A549 (cell line): ENCODE data around the gene AQP6. TPM values are rescaled to one million over a fixed set of nuclear protein-coding genes. Genes with fewer than 3 reads are reported as not detected.
A peak's percentile ranks its signal among the peaks of the same experiment; 100 is the strongest.

Source experiments
- ATAC-seq, 2 experiments: fragments of 200-7000 bp in 1 of 2; fragments of >200 bp in 1 of 2; cut with Nextera tagmentation in 1 of 2; cut with Tn5 transposase in 1 of 2; 3 replicates each; pipeline versions ENCODE4 v1.8.0 to v1.9.1; 2018 to 2020; ENCODE audit warnings: mild to moderate bottlenecking in 1 of 2, moderate library complexity in 1 of 2
- CTCF ChIA-PET: fragments of 300-600 bp; sonication (Branson Sonifier 250); formaldehyde crosslinking; extraction: SDS; loops from one replicate; lab custom pipeline; 2021; ENCODE audit warnings: antibody characterized with exemption, inconsistent platforms; lab: Yijun Ruan, JAX
- POLR2A ChIA-PET: fragments of 350-600 bp; formaldehyde crosslinking; extraction: SDS; loops from one replicate; lab custom pipeline; 2021; ENCODE audit warnings: antibody characterized with exemption, inconsistent platforms; lab: Yijun Ruan, JAX
- DNase-seq, 2 experiments: peaks; one replicate each; pipeline versions ENCODE4 v3.0.0 to v3.0.0-alpha.2; 2011 to 2016; ENCODE audit warnings: low read depth in 1 of 2, low spot score in 1 of 2
- FAIRE-seq: peaks from 2 replicates; lab custom pipeline; 2011; peaks lifted over from hg19 to GRCh38; lab: Jason Lieb, UNC
- H3K27ac ChIP-seq, 2 experiments: fragments of >200 bp; sonication (Bioruptor Twin); formaldehyde crosslinking; 3 replicates each; pipeline ENCODE4 v1.5.1; 2016 to 2017
- H3K4me1 ChIP-seq: fragments of >200 bp; sonication (Bioruptor Twin); formaldehyde crosslinking; 3 replicates; pipeline ENCODE4 v1.6.1; 2016
- H3K4me2 ChIP-seq: fragments of >200 bp; sonication (Bioruptor Twin); formaldehyde crosslinking; 3 replicates; pipeline ENCODE4 v1.6.1; 2016
- H3K4me3 ChIP-seq: fragments of >200 bp; sonication (Bioruptor Twin); formaldehyde crosslinking; 3 replicates; pipeline ENCODE4 v1.5.1; 2016
- H3K9me3 ChIP-seq: fragments of >200 bp; sonication (Bioruptor Twin); formaldehyde crosslinking; 3 replicates; pipeline ENCODE4 v1.6.1; 2016
- BHLHE40 ChIP-seq: IDR thresholded peaks from 2 replicates; pipeline ENCODE4 v1.6.1; 2012; ENCODE audit warnings: low read depth, low read length, inconsistent platforms
- CBX8 ChIP-seq: fragments of 200-600 bp; sonication (generic); IDR thresholded peaks from 2 replicates; pipeline ENCODE4 v1.6.1; 2016
- CEBPB ChIP-seq, 2 experiments: fragments of >200 bp in 1 of 2; sonication (Bioruptor Twin) in 1 of 2; formaldehyde crosslinking in 1 of 2; IDR thresholded peaks; 2 replicates each; pipeline ENCODE4 v1.6.1; 2012 to 2016
- CHD2 ChIP-seq: fragments of 150-350 bp; IDR thresholded peaks from 2 replicates; pipeline ENCODE4 v1.6.1; 2014; ENCODE audit warnings: low read length; ENCODE audit not compliant: partially characterized antibody
- FOSB ChIP-seq: fragments of 250-450 bp; sonication (Bioruptor Pico); IDR thresholded peaks from 2 replicates; pipeline ENCODE4 v1.5.0; 2020; ENCODE audit warnings: mild to moderate bottlenecking, moderate library complexity
- HOXB13 ChIP-seq: fragments of 250-450 bp; sonication (Bioruptor Pico); IDR thresholded peaks from 2 replicates; pipeline ENCODE4 v1.5.0; 2020; ENCODE audit warnings: low read depth, mild to moderate bottlenecking, moderate library complexity
- HOXB5 ChIP-seq: fragments of 250-450 bp; sonication (Bioruptor Pico); IDR thresholded peaks from 2 replicates; pipeline ENCODE4 v1.5.0; 2020; ENCODE audit warnings: mild to moderate bottlenecking, moderate library complexity
- JUN ChIP-seq, 2 experiments: fragments of >200 bp; sonication (Bioruptor Twin); formaldehyde crosslinking; IDR thresholded peaks; 2 replicates in 1 of 2; 3 replicates in 1 of 2; pipeline ENCODE4 v1.6.1; 2016 to 2017
- KDM5A ChIP-seq: fragments of 200-600 bp; sonication (generic); IDR thresholded peaks from 2 replicates; pipeline ENCODE4 v1.6.1; 2016; ENCODE audit warnings: antibody characterized with exemption, mild to moderate bottlenecking
- MYC ChIP-seq: IDR thresholded peaks from 2 replicates; pipeline ENCODE4 v1.6.1; 2012; ENCODE audit warnings: mild to moderate bottlenecking, inconsistent platforms, low read length, improper control_type of control experiment, borderline replicate concordance
- PHF8 ChIP-seq: fragments of 200-600 bp; sonication (generic); IDR thresholded peaks from 2 replicates; pipeline ENCODE4 v1.6.1; 2016; ENCODE audit warnings: low read depth, mild to moderate bottlenecking, antibody characterized with exemption, moderate library complexity, borderline replicate concordance
- TP53 ChIP-seq: fragments of 250-450 bp; sonication (Bioruptor Pico); IDR thresholded peaks from 2 replicates; pipeline ENCODE4 v1.5.0; 2021; ENCODE audit warnings: mild to moderate bottlenecking, moderate library complexity
- WGBS: methylation state at CpG from one replicate; pipeline ENCODE4 v1.1.6; 2017; ENCODE audit errors: missing lambda C conversion rate; 5-methylcytosine and 5-hydroxymethylcytosine counted together
- polyA plus RNA-seq, 4 experiments: library from polyadenylated mRNA; depleted of rRNA in 3 of 4; stranded (reverse); fragments of >200 nt; fragmentation: RNase III in 1 of 4; extraction: RNeasy Plus Mini Kit Qiagen cat#74134 plus additional on column Dnase treatment in 1 of 4; gene quantifications; 2 replicates in 3 of 4; 3 replicates in 1 of 4; pipeline ENCODE4 v1.2.3, GENCODE V29; 2011 to 2017
- TF ChIP-seq, protein P1 (sequence below): IDR thresholded peaks from 2 replicates; pipeline ENCODE4 v1.6.1; 2012
- TF ChIP-seq, protein P2 (sequence below): IDR thresholded peaks from 2 replicates; pipeline ENCODE4 v1.6.1; 2012; ENCODE audit warnings: low read depth, borderline replicate concordance
- TF ChIP-seq, protein P3 (sequence below): fragments of 200-600 bp; sonication (generic); IDR thresholded peaks from 2 replicates; pipeline ENCODE4 v1.6.1; 2016; ENCODE audit warnings: antibody characterized with exemption, mild to moderate bottlenecking, moderate library complexity
- TF ChIP-seq, protein P4 (sequence below): IDR thresholded peaks from 2 replicates; pipeline ENCODE4 v1.6.1; 2012
- TF ChIP-seq, protein P5 (sequence below): fragments of 450-650 bp; IDR thresholded peaks from 2 replicates; pipeline ENCODE4 v1.6.1; 2014; ENCODE audit warnings: antibody characterized with exemption
- TF ChIP-seq, protein P6 (sequence below): fragments of >200 bp; sonication (Bioruptor Twin); formaldehyde crosslinking; IDR thresholded peaks from 3 replicates; pipeline ENCODE4 v1.6.1; 2016

The AQP6 gene
- polyA plus RNA-seq, 2 of the 4 experiments (the other 2 are of a cell fraction) = 0.05 TPM; not detected in 1

DNA sequence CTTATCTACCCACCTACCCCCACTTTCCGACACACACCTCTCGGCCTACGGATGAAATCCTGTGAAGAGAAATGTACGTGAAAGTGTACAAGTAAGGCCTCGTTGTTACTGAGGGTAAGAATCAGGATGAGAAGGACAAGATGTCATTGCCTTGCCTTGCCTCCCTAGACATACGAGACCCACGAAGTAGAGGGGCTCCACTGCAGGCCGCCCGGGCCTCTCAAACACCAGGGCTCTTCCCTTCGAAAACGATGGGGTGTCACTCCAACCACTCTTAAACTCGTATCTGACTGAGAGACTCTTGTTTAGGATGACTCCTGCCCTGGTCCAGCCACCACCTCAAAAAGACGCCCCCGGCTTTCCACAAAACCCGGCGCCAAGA, 52.0 kb downstream of the AQP6 start:
- Histone ChIP-seq H3K4me3 (peak overlapping the region; percentile 83), H3K9me3 (no peaks in the 10 kb centered on the region), H3K4me2 (peak overlapping the region; percentile 71), H3K4me1 (peaks cover 11% of the 10 kb centered on the region; the same call in 2 of the 3 replicates), H3K27ac (peak overlapping the region; percentile 82 to 91)
- 1% methylated on average over 16 of the region's 16 CpGs for WGBS
- POLR2A ChIA-PET = interaction anchor here (0.6 to 1.0 kb wide), 5 partner anchors 8 to 283 kb away, joined by 3 to 5 read pairs (median 4); partner anchors contain the start of genes NCKAP5L, SMARCD1 and TMBIM6
- 0 out of 2 replicates have a peak, but pooled peaks have one; percentile 22 for TF ChIP-seq PHF8
- peak; percentile 11; the same call in 1 of the 2 replicates for TF ChIP-seq FOSB (CRISPR knock-in tag)
- TF ChIP-seq BHLHE40 = no peak
- 0 out of 2 replicates have a peak, but pooled peaks have one; percentile 61 for TF ChIP-seq TP53 (CRISPR knock-in tag)
- FAIRE-seq = no peak
- DNase-seq = peak in 1 of 2 experiments; percentile 31
- peak; percentile 67 to 73 for ATAC-seq
- CTCF ChIA-PET = interaction anchor here (1.5 to 2.8 kb wide), 4 partner anchors 14 to 57 kb away, joined by 4 to 16 read pairs (median 10); no protein-coding TSS in a partner anchor

DNA sequence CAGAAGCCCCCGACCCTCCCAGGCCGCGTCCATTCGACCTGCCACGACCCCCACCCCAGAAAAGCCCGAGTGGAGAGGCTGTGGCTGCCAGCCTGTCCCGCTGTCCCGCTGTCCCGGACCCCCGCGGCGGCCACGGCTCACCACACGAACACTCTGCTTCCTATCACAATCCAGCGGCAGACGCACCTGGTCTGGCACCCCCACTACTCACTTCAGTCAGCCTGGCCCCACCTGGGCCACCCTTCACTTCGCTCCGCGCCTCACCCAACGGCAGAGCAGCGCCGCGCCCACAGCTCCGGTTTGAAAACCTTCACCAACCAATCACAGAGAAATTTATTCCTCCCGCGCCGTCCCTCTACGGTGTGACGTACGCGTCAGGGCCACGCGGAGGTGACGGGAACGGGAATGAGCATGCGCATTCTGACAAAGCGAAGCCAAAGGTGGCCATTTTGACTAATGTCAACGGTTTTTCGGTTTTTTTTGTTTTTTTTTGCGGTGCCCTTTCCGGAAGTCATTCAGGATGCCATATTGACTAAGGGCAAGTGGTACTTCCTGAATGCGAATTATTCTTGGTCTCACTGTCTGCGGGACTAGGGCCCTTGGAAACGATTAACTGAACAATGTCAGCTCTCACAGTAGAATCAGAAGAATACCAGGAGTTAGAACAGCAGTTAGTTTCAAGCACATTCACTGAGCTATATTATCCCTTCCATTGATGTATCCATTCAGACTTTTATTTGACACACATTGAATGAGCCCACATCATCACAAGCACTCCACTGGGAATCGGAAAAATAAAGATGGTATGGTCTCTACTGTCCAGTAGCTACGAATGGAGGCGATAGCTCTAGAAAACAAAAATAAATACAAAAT, 52.7 kb downstream of the AQP6 start, which contains the start of gene RACGAP1:
Gene RACGAP1, minus strand, starts transcription at position 308 of the 873 bp plus-strand sequence. CDS start 8,779 bp downstream, outside the sequence.
- no peaks in the 10 kb centered on the region for H3K9me3 ChIP-seq
- ATAC-seq (peak; percentile 99), DNase-seq (peak; percentile 97 to 99), FAIRE-seq (peak; percentile 91)
- TF ChIP-seq HOXB5 (CRISPR knock-in tag) (no peak), JUN (IDR thresholded peaks at IDR 0.05) (peak; percentile 52 to 68; a peak in 4 of 5 replicates), KDM5A (0 out of 2 replicates have a peak, but pooled peaks have one; percentile 37), HOXB13 (CRISPR knock-in tag) (no peak), CHD2 (peak; percentile 65), CEBPB (IDR thresholded peaks at IDR 0.05) (no peak), CBX8 (no peak), MYC (peak; percentile 79), PHF8 (peak; percentile 6; the same call in 1 of the 2 replicates)
- TF ChIP-seq, protein P1, sequence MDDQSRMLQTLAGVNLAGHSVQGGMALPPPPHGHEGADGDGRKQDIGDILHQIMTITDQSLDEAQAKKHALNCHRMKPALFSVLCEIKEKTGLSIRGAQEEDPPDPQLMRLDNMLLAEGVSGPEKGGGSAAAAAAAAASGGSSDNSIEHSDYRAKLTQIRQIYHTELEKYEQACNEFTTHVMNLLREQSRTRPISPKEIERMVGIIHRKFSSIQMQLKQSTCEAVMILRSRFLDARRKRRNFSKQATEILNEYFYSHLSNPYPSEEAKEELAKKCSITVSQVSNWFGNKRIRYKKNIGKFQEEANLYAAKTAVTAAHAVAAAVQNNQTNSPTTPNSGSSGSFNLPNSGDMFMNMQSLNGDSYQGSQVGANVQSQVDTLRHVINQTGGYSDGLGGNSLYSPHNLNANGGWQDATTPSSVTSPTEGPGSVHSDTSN = no peak
- TF ChIP-seq, protein P2, sequence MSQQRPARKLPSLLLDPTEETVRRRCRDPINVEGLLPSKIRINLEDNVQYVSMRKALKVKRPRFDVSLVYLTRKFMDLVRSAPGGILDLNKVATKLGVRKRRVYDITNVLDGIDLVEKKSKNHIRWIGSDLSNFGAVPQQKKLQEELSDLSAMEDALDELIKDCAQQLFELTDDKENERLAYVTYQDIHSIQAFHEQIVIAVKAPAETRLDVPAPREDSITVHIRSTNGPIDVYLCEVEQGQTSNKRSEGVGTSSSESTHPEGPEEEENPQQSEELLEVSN = peak; percentile 67; the same call in 1 of the 2 replicates
- TF ChIP-seq, protein P3, sequence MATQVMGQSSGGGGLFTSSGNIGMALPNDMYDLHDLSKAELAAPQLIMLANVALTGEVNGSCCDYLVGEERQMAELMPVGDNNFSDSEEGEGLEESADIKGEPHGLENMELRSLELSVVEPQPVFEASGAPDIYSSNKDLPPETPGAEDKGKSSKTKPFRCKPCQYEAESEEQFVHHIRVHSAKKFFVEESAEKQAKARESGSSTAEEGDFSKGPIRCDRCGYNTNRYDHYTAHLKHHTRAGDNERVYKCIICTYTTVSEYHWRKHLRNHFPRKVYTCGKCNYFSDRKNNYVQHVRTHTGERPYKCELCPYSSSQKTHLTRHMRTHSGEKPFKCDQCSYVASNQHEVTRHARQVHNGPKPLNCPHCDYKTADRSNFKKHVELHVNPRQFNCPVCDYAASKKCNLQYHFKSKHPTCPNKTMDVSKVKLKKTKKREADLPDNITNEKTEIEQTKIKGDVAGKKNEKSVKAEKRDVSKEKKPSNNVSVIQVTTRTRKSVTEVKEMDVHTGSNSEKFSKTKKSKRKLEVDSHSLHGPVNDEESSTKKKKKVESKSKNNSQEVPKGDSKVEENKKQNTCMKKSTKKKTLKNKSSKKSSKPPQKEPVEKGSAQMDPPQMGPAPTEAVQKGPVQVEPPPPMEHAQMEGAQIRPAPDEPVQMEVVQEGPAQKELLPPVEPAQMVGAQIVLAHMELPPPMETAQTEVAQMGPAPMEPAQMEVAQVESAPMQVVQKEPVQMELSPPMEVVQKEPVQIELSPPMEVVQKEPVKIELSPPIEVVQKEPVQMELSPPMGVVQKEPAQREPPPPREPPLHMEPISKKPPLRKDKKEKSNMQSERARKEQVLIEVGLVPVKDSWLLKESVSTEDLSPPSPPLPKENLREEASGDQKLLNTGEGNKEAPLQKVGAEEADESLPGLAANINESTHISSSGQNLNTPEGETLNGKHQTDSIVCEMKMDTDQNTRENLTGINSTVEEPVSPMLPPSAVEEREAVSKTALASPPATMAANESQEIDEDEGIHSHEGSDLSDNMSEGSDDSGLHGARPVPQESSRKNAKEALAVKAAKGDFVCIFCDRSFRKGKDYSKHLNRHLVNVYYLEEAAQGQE = peak; percentile 78
- TF ChIP-seq, protein P4, sequence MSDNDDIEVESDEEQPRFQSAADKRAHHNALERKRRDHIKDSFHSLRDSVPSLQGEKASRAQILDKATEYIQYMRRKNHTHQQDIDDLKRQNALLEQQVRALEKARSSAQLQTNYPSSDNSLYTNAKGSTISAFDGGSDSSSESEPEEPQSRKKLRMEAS = peak; percentile 93
- TF ChIP-seq, protein P5, sequence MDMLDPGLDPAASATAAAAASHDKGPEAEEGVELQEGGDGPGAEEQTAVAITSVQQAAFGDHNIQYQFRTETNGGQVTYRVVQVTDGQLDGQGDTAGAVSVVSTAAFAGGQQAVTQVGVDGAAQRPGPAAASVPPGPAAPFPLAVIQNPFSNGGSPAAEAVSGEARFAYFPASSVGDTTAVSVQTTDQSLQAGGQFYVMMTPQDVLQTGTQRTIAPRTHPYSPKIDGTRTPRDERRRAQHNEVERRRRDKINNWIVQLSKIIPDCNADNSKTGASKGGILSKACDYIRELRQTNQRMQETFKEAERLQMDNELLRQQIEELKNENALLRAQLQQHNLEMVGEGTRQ = peak; percentile 74
- TF ChIP-seq, protein P6, sequence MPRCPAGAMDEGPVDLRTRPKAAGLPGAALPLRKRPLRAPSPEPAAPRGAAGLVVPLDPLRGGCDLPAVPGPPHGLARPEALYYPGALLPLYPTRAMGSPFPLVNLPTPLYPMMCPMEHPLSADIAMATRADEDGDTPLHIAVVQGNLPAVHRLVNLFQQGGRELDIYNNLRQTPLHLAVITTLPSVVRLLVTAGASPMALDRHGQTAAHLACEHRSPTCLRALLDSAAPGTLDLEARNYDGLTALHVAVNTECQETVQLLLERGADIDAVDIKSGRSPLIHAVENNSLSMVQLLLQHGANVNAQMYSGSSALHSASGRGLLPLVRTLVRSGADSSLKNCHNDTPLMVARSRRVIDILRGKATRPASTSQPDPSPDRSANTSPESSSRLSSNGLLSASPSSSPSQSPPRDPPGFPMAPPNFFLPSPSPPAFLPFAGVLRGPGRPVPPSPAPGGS = 0 out of 3 replicates have a peak, but pooled peaks have one; percentile 30
- ChIA-PET CTCF (interaction anchor here (0.8 to 2.8 kb wide), 5 partner anchors 14 to 159 kb away, joined by 3 to 16 read pairs (median 9); no protein-coding TSS in a partner anchor), POLR2A (interaction anchor here (0.6 to 1.0 kb wide), 5 partner anchors 9 to 284 kb away, joined by 3 to 5 read pairs (median 4); partner anchors contain the start of genes NCKAP5L, SMARCD1 and TMBIM6)
- peaks cover 11% of the 10 kb centered on the region; the same call in 2 of the 3 replicates for H3K4me1 ChIP-seq
- H3K27ac ChIP-seq = peak within 1 kb of the TSS; percentile 82 to 91
- 5% methylated on average over 47 of the region's 47 CpGs for WGBS
- H3K4me3 ChIP-seq = peak within 1 kb of the TSS; percentile 83
- H3K4me2 ChIP-seq = peak within 1 kb of the TSS; percentile 76
